Activated CD8-positive, alpha-beta T cell treated with anti-CD3 and anti-CD28 coated beads for 36 hours (primary cell): Measurements from ENCODE around the gene ATG13. TPM values are rescaled to one million over a fixed set of nuclear protein-coding genes. Genes with fewer than 3 reads are reported as not detected.

ENCODE experiments used
- ATAC-seq: fragments of 200-7000 bp; cut with Tn5 transposase; one replicate; pipeline ENCODE4 v1.10.0; 2021; ENCODE audit warnings: mild to moderate bottlenecking, moderate library complexity
- CTCF ChIA-PET: fragments of 350-600 bp; sonication (Branson Sonifier 250); formaldehyde crosslinking; loops from one replicate; lab custom pipeline; 2021; ENCODE audit warnings: antibody characterized with exemption; lab: Charles Lee
- POLR2A ChIA-PET: fragments of 350-600 bp; sonication (Branson Sonifier 250); formaldehyde crosslinking; loops from one replicate; lab custom pipeline; 2021; ENCODE audit warnings: antibody characterized with exemption; lab: Charles Lee
- DNase-seq: peaks from one replicate; pipeline ENCODE4 v3.0.0-alpha.2; 2020
- H3K27ac Mint-ChIP-seq: one replicate; pipeline ENCODE4 v1.8.0; 2021; ENCODE audit warnings: mild to moderate bottlenecking, mixed read lengths
- H3K27me3 Mint-ChIP-seq: one replicate; pipeline ENCODE4 v1.8.0; 2021; ENCODE audit warnings: mixed read lengths
- H3K36me3 Mint-ChIP-seq: one replicate; pipeline ENCODE4 v1.8.0; 2021; ENCODE audit warnings: low read depth, mixed read lengths
- H3K4me1 Mint-ChIP-seq: one replicate; pipeline ENCODE4 v1.8.0; 2021; ENCODE audit warnings: low read depth, mixed read lengths
- H3K4me3 Mint-ChIP-seq: one replicate; pipeline ENCODE4 v1.8.0; 2021; ENCODE audit warnings: mild to moderate bottlenecking, moderate library complexity, mixed read lengths
- H3K9me3 Mint-ChIP-seq: one replicate; pipeline ENCODE4 v1.8.0; 2021; ENCODE audit warnings: mixed read lengths
- CTCF ChIP-seq: fragments of 200-600 bp; IDR thresholded peaks from one replicate; pipeline ENCODE4 v1.8.0; 2022; ENCODE audit warnings: antibody characterized with exemption, mild to moderate bottlenecking
- intact Hi-C: fragments of 100-400 bp; cut with micrococcal nuclease; formaldehyde crosslinking; loops from one replicate; pipeline ENCODE4 v1.10.0; 2022
- total RNA-seq, 2 experiments: library from RNA; stranded (reverse); gene quantifications; one replicate each; pipeline ENCODE4 v1.2.3, GENCODE V29; 2021

The ATG13 gene
- total RNA-seq, 2 experiments from 2014 or later: 53.4 to 61.2 TPM

- H3K4me3 Mint-ChIP-seq: no peak overlapping the region
- ATAC-seq: no peak
- no peak overlapping the region for H3K27ac Mint-ChIP-seq
- DNase-seq: no peak
- H3K27me3 Mint-ChIP-seq: no peaks in the 10 kb centered on the region
- no peaks in the 10 kb centered on the region for H3K9me3 Mint-ChIP-seq
- CTCF ChIA-PET: interaction anchor here (0.6 kb wide), 1 partner anchor 1014 kb away, joined by 4 read pairs; no protein-coding TSS in a partner anchor
- peaks cover 10% of the 10 kb centered on the region for H3K4me1 Mint-ChIP-seq
- peaks cover 7% of the 10 kb centered on the region for H3K36me3 Mint-ChIP-seq
- POLR2A ChIA-PET: interaction anchor here (1.5 kb wide), 1 partner anchor 8 kb away, joined by 15 read pairs; the partner anchor contains the start of genes ARHGAP1 and ZNF408
- TF ChIP-seq CTCF: no peak
- intact Hi-C loops: no loop called here
These were observed 75.1 kb downstream of the ATG13 start for GRCh38 chr11:46692450-46692849.

GRCh38 chr11:46693597-46694012 lies 76.3 kb downstream of the ATG13 start:
- POLR2A ChIA-PET: interaction anchor here (0.8 kb wide), 1 partner anchor 15 kb away, joined by 4 read pairs; no protein-coding TSS in a partner anchor
- H3K27ac Mint-ChIP-seq: no peak overlapping the region

GRCh38 chr11:46694072-46694471 lies 76.7 kb downstream of the ATG13 start:
- CTCF ChIA-PET: no interaction called here
- POLR2A ChIA-PET: interaction anchor here (0.8 kb wide), 1 partner anchor 16 kb away, joined by 4 read pairs; no protein-coding TSS in a partner anchor

More at GRCh38 chr11:46693597-46694012, 76.3 kb downstream of the ATG13 start:
- peaks cover 7% of the 10 kb centered on the region for H3K36me3 Mint-ChIP-seq
- ATAC-seq (no peak), DNase-seq (no peak)
- intact Hi-C loops: no loop called here
- peaks cover 21% of the 10 kb centered on the region for H3K4me1 Mint-ChIP-seq
- TF ChIP-seq CTCF: no peak
- CTCF ChIA-PET: no interaction called here
- H3K27me3 Mint-ChIP-seq: no peaks in the 10 kb centered on the region
- H3K9me3 Mint-ChIP-seq: no peaks in the 10 kb centered on the region
- no peak overlapping the region for H3K4me3 Mint-ChIP-seq

GRCh38 chr11:46694607-46695006 lies 77.3 kb downstream of the ATG13 start:
- Mint-ChIP-seq H3K9me3 (no peaks in the 10 kb centered on the region), H3K27ac (no peak overlapping the region), H3K4me3 (no peak overlapping the region), H3K27me3 (no peaks in the 10 kb centered on the region), H3K4me1 (peaks cover 28% of the 10 kb centered on the region), H3K36me3 (peaks cover 7% of the 10 kb centered on the region)
- ChIA-PET CTCF (no interaction called here), POLR2A (no interaction called here)
- no peak for TF ChIP-seq CTCF
- ATAC-seq (no peak), DNase-seq (no peak)
- intact Hi-C loops: no loop called here

More at GRCh38 chr11:46694072-46694471, 76.7 kb downstream of the ATG13 start:
- Mint-ChIP-seq H3K27ac (no peak overlapping the region), H3K27me3 (no peaks in the 10 kb centered on the region), H3K9me3 (no peaks in the 10 kb centered on the region), H3K4me3 (no peak overlapping the region), H3K36me3 (peaks cover 7% of the 10 kb centered on the region), H3K4me1 (peaks cover 26% of the 10 kb centered on the region)
- intact Hi-C loops: no loop called here
- ATAC-seq (no peak), DNase-seq (no peak)
- no peak for TF ChIP-seq CTCF

GRCh38 chr11:46695345-46696211 lies 78.2 kb downstream of the ATG13 start:
- POLR2A ChIA-PET: interaction anchor here (0.7 kb wide), 1 partner anchor 23 kb away, joined by 3 read pairs; no protein-coding TSS in a partner anchor
- Mint-ChIP-seq H3K4me1 (peaks cover 28% of the 10 kb centered on the region), H3K36me3 (peaks cover 7% of the 10 kb centered on the region), H3K27me3 (no peaks in the 10 kb centered on the region), H3K27ac (peak overlapping the region; percentile 36), H3K4me3 (no peak overlapping the region), H3K9me3 (no peaks in the 10 kb centered on the region)
- intact Hi-C loops: no loop called here
- CTCF ChIA-PET: no interaction called here
- TF ChIP-seq CTCF: no peak
- DNase-seq (no peak), ATAC-seq (no peak)
